NCI-H345 (cell line): ENCODE measurements around the gene COMMD4.
"Not testable (repeated sequence)": the region's sequence is repeated elsewhere in the genome, so short reads cannot be mapped to it uniquely, and the experiment has no call there.

Source experiments
- DNase-seq: peaks from one replicate; lab custom pipeline; 2025; lab: John Stamatoyannopoulos, UW

COMMD4 gene

GRCh38 chr15:75380773-75381172 is 44.9 kb downstream of the COMMD4 start:
- DNase-seq: no peak

- not testable (repeated sequence) for DNase-seq
These were observed 48.1 kb downstream of the COMMD4 start for GRCh38 chr15:75383986-75384385.
